Erythroblast (primary cell): ENCODE results near the gene PPP2R5C.

ENCODE experiments used
- GATA1 ChIP-seq: IDR thresholded peaks from 2 replicates; pipeline ENCODE4 v1.6.1; 2011; ENCODE audit warnings: low read depth, mild to moderate bottlenecking, control low read depth, low read length, moderate library complexity
- POLR2A ChIP-seq: IDR thresholded peaks from 2 replicates; pipeline ENCODE4 v1.6.1; 2011; ENCODE audit warnings: mild to moderate bottlenecking, low read length

DNA sequence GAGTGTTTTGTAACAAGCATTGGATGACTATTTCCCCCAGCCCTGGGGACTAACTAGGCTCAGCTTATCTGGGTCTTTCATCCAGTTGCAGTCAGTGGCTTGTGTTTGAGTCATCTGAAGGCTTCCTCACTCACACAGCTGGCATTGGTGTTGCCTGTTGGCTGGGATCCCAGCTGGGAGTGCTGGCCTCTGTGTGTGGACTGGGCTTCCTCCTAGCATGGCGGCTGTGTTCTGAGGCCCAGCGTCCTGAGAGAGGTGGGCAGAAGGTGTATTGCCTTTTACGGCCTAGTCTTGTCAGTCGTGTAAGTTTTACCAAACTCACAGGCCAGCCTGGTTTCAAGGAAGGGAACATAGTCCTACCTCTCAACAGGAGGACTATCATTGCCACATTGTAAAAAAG, 28.3 kb upstream of the PPP2R5C start:
- TF ChIP-seq POLR2A (no peak), GATA1 (no peak)
